Activated T-cell treated with anti-CD3 and anti-CD28 coated beads for 1 hour (primary cell): Measurements from ENCODE around the gene MIPEP.
"Not testable (repeated sequence)": the region's sequence is repeated elsewhere in the genome, so short reads cannot be mapped to it uniquely, and the experiment has no call there.

Experiments
- DNase-seq: peaks from one replicate; pipeline ENCODE4 v3.0.0-alpha.2; 2020; ENCODE audit warnings: low read depth

The MIPEP gene

DNA sequence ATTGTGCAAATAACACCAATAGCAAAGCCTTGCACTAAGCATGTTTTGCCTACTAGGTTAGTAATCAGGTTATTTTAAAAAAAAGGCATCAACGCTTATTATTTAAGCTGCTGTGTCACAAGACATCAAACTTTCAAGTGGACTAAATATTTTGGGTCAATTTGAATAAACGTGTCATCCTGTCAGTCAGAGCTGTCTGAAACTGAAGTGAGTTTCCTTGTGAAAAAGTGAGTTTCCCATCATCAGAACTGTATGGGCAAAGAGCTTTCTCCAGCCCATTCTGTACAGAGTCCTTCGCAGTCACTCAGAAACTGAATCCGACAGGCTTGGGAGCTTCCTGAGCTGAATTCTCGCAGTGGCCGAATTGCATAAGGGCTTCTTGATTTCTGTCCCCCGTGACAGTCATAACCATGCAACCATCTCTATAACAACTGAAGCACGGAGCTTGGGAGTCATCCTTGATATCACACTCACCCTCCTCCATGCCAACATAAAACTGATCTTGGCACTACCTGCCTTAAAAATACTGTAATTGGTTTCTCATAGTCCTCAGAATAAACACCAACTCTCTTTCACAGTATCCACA, 139.8 kb downstream of the MIPEP start:
- no peak for DNase-seq

DNA sequence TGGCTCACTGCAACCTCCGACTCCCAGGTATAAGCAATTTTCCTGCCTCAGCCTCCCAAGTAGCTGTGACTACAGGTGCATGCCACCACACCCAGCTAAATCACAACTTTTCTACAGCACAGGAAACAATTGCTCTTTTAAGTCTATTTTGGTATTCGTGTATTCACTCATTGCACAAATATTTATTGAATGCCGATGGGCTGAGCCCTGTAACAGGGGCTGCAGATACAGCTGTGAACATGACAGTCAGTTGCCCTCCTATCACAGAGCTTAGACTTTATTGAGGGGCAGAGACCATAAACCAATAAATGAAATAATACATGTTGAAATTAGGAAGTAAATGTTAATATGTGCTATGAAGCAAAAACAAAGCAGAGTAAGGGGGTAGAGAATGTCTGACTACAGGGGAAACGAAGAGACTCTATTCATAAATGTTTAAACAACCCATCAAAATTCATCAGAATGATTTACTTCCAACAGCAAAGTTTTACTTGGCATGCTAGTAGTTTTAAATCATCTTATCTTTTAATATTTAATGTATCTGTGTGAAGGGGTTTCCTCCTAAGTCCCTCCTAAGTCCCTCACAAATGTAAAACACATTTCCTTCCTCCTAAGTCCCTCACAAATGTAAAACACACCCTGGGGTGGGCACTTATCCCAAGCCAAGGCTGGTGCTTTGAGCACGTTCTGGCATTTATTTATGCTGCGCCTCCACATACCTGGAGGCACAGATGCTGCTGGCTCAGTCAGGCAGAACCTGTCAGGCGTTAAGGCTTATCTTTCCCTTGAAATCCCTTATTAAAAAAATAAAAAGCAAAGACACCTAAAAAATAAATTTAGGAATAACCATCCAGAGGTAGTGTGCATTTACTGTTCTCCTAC, 140.8 kb downstream of the MIPEP start:
- DNase-seq, result no peak

DNA sequence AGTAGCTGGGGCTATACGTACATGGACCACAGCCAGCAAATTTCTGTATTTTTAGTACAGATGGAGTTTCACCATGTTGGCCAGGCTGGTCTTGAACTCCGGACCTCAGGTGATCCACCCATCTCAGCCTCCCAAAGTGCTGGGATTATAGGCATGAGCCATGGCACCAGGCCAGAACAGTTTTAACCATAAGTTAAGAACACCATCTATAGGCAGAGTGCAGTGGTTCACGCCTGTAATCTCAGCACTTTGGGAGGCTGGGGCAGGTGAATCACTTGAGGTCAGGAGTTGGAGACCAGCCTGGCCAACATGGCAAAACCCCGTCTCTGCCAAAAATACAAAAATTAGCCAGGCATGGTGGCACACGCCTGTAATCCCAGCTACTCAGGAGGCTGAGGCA, 143.1 kb downstream of the MIPEP start:
- not testable (repeated sequence) for DNase-seq

DNA sequence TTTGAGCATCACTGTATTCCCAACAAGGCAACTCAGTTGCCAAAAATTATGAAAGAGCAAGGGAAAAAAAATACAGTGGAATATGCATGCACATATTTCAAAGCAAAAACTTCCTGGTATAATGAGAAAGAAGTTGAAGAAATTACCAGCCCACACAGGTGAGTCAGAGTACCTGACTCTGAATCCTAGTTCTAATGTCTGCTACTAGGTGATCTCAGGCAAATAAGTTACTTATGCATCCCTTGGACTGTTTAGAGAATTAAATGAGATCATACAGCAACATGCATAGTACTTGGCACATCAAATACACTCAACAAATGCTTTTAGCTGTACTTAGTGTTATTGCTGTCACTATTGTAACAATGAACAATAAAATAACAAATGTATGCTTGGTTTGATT, 144.9 kb downstream of the MIPEP start:
- DNase-seq, result no peak

DNA sequence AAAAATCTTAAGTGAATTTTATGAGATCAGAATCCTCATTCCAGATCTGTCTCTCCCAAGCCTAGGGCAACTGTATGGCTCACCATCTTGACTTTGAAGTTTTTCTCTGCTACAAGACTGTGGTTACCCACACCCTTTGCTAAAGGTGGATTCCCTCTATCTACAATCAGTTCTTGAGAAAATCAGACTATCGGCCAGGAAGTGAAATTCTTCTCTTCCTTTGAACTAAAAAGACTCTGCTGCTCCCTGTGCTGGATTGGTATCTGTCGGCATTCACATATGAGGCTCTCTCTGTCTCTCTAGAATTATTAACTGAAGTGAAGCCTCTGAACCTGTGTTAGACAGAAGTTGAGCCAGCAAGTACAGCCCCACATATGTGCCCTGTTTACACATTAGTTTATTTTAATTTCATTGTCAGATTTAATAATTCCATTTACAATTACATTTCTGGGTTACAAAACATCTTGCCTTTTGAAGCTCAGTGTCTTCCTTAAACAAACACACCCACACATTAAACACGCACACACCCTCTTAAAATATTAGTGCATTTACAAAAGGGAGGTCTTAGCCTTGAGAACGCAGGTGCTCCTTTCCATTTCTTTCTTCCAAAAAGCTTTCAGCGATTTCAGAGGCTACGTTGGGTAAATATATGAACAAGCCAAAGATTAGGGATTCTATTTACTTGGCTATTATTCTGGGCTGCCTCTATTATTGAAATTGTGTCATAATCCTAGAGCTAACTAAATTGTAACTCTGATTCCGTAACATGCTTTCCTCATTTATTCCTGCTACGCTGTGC, 145.7 kb downstream of the MIPEP start:
- DNase-seq, result no peak

DNA sequence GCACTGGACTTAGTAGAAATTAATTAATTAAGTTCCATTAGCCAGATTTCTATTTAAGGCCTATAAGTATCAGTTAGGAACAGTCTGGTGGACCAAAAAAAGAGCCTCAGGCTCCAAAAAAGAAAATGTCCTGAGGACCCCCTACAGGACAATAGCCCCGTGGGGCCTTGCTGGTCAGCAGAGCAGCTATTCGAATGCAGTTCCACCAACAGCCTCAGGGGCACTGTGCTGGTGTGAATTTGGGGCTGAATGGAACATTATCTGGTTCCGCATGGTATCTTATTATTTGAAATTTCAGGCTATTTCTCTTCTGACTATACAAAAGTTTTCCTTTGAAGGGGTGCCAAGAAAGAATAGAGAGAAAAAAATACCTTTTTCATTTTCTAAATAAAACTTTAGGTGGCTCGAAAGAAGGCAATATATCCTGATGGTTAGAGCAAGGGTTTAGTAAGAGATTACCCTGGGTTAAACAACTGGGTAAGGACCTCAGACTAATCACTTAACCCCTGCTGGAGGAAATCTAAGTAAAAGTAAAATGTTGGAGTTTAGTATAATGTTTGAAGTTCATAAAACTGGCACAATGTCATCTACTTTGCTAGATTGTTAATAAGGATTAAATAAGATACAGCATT, 147.2 kb downstream of the MIPEP start:
- no peak for DNase-seq

DNA sequence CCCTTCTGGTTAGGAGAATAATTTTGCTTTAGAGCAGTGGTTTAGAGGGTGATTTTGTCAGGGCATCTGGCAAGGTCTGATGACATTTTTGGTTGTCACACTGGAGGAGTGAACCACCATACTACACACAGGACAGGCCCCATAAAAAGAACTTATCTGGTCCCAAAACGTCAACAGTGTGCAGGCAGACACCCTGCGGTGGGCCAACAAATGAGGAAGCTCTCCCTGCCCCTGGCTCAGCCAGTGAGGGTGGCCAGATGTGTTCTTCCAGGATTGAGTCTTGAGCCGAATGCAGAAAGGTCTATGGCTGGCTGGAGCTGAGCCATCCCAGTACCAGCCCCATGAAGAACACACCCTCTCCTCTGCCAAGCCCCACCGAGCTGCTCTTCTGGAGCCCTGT, 149.2 kb downstream of the MIPEP start:
- no peak for DNase-seq

DNA sequence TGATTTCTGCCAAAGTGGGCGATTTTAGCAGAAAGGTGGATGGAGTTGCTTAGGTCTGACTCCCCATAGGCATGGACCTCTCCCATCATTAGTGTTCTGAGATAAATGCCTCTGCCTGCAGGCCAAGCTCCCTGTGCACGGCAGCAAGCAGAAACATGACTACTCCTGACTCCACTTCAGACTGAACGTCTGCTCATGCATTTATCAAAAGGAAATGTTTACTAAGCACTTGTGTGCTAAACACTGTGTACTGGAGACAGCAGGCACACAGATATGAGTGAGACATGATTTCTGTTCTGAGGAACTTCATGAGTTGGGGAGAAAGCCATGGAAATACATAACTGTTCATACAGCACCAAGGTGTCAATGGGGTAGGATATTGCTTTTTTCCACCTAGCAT, 149.6 kb downstream of the MIPEP start:
- DNase-seq, result no peak

DNA sequence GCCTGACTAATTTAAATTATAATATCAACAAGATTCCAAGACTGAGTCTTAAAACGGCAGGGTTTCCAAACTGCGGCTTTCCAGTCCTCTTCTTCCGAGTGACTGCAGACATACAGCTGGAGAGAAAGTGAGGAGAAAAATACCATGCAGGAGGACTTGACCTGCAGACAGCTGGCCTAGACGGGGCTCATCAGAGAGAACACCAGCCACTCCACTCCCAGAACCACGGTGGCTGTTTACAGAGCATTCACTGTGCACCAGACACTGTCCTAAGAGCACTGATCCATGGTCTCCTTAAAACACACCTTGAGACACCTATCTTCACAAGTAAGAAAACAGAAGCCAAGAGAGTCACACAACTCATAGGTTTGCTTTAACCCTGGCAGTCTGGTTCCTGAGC, 152.7 kb downstream of the MIPEP start:
- DNase-seq, result no peak

DNA sequence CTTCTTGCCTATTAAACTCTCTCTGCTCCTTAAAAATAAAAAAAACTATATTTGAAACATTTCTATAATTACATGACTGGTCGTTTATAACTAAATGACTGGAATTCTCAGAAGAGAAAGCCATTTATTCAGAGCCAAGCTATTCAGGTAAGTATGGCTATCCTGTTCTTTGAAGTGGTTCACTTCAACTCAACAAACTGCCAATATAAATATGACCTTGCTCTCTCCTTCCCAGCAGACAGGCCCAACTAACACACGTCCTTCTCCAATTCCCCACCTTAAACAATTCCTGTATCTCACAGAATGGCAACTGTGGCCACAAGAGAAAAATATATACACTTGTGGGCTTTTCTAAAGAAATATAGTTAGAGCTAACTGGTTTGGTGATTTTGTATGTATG, 153.9 kb downstream of the MIPEP start:
- DNase-seq, result no peak

DNA sequence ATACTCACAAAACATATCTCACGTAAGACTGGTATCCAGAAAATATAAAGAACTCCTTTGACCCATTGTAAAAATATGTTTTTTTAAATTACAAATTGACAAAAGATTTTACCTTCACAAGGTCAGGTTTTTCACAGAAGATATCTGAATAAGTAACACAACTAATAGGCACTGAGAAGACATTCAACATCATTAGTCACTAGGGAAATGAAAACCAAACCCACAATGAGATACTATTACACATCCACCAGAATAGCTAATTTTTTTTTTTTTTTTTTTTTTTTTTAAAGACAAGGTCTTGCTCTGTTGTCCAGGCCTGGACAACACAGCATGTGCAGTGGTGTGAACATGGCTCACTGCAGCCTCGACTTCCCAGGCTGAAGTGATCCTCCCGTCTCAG, 157.5 kb downstream of the MIPEP start:
- DNase-seq, result no peak

DNA sequence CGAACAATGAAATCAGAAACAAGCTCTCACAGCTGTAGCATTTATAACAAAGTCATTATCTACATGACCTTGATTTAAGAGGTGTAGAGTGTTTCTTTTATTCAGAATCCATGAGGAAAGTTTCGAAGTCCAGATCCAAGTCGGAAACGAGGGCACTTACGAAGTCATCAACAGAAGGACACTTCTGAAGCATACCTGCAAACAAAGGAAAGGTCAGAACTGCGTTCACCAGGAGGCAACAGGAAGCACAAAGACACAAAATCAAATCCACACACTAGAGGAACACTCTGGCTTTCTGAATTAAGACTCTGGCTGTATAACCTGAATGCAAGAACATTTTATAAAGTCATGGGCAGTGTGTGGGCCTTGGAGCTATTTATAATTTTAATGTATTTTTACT, 158.9 kb downstream of the MIPEP start:
- DNase-seq, result no peak

DNA sequence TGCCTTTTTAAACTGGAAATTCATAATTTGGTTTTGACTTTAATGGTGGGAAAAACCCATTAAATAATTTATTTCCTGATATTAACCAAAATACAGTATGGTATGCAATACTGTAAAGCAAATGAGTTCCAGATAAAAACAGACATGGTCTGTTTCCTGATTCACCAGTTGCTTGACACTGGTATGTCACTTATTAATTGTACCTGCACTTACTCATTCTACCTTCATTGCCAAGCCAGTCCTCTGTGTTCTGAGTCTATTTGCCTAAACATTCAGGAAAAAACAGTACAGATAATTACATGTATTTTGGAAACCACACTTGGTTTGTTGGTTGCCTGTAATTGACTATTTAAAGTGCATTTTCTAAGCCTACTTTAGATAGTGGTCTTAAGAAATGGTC, 159.7 kb downstream of the MIPEP start:
- no peak for DNase-seq

DNA sequence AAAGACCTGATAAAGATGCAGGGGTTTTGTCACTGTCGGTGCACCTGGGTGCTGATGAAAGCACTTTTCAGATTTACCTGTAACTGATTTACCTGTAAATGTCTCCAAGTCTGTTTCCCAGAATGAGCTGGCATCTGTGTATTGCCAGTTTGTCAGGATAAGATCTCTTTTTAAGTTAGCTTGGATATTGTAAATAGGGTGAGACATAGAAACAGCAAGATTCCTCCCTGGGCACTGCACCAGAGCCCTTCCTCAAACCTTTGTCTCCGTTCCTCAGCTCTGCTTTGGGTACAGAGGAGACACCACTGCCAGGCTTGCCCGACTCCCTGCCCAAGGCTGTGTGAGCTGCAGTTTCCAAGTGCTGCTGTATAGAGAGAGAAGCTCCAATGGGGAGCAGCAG, 160.4 kb downstream of the MIPEP start:
- no peak for DNase-seq

DNA sequence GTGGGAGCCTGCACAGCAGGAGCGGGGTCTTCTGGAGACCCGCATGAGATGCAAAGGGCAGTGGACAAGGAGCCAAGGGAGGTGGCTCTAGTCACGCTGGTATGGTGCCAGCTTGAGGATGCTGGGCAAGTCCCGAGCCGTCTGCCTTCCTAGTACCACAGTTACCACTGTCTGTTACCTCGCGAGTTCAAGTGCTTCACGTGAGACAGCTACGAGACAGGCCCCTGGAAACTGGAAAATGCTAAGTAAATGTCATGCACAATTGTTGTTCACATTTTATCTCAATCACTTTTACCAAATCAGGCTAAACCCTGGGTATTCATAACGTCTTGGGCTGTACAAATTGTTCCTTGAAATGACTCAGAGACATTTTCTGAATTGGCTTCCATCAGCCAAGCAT, 163.3 kb downstream of the MIPEP start:
- no peak for DNase-seq

DNA sequence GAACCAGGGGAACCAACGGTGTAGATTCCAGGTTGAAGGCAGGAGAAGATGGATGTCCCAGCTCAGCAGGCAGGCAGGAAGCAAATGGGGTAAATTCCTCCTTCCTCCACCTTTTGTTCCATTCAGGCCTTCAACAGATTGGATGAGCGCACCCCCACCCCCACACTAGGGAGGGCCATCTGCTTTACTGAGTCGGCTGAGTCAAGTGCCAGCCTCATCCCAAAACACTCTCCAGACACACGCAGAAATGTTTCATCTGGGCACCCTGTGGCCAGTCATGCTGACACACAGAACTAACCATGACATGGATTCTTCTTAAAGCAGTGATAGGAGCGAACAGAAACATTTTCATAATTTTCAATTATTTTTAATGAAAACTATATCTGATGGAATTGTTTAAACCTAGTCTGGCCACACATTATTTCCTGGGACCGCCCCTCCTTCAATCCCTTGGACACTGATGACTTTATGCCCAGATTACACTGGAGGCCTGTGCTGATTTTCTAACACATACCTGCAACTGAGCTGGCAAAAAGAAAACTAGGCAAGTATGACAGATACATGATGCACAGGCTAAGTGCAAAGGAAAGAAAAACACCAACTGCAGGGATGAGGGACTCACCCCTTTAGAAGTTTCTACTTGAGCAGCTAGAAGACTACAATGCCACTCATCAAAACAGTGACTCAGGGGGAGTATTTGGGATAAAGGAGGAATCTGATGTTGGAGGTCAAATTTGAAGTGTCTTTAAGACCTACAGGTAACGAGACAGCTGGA, 164.8 kb downstream of the MIPEP start:
- no peak for DNase-seq

DNA sequence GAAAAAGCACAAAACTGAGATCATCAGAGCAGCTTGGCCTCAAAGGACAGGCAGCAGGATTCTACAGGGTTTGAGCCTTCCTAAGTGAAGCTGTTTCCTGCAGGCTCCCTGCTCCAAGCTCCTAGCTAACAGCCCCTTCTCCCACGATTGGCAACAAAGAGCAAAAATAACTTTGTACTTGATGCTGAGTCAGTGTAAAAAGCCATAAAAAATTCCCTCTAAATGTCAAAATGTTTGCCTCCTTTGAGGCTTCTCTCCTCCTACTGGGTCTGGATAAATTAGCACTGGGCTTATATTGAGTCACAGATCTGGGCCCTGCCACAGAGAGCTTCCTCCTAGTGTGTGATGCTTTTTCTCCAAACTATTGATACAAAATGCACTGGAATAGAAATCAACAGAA, 165.7 kb downstream of the MIPEP start:
- no peak for DNase-seq

DNA sequence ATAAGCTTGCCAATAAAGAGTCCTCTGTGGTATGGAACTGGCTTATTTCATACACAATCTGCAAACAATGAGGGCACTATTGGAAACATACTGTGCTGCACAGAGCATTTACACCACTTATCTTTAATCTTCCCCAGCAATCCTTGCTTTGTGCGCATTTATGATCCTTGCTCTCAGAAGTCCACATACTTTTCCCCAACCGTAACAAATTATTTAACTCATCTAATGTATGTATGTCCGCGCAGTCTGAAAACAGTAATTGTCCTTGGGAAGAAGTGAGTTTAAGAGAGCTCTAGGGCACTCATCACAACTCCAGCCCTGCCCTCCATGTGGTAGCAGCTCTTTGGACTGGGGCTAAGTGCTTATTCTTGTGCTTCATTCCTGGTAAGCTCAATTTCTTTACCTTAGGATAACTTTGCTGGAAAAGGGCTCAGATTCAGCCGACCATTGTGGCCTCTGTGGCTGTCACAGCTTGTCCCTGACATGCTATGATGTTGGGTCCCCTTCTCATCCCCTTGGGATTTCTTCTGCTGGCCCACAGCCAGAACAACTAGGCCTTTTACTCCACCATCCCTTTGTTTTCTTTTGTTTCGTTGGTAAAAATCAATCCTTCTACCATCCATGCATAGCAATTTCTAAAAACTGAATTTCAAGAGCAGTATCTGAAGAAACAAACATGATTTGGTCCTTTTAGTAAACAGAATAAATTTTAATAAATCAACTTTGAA, 166.3 kb downstream of the MIPEP start:
- no peak for DNase-seq

DNA sequence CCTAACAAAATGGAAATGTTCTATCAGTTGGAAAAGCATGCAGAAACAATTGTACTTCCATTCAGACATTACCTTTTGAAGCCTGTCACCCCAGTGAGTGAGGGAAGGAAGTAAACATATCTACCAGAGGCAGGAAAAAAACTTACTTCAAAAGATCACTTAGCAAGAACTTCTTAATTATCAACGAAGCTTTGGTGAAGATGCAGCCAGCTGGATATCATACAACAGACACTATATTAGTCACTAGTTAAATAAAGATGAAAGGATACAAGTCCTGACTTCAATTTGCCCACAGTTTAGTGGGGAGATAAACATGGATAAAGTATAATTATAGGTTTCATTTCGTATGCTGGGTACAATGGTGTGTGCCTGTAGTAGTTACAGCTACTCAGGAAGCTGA, 170.2 kb downstream of the MIPEP start:
- DNase-seq, result no peak

DNA sequence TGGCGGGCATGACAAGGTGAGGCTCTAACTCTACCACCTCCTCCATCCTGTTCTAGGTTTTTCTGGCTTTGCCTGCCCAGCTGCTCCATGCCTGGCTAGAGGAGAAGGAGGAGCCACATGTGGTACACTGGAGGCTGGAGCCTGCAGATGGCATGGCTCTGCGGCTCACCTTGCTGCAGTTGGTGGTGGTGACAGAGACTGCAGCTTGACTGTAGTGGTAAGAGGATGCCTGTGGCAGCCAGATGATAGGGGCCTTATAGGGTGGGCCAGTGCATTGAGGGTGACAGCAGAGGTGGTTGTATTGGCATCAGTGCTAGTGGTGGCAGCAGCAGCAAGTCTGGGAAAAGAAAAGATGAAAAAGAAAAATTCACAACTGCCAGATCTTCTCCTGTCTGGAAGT, 172.8 kb downstream of the MIPEP start:
- DNase-seq, result no peak

DNA sequence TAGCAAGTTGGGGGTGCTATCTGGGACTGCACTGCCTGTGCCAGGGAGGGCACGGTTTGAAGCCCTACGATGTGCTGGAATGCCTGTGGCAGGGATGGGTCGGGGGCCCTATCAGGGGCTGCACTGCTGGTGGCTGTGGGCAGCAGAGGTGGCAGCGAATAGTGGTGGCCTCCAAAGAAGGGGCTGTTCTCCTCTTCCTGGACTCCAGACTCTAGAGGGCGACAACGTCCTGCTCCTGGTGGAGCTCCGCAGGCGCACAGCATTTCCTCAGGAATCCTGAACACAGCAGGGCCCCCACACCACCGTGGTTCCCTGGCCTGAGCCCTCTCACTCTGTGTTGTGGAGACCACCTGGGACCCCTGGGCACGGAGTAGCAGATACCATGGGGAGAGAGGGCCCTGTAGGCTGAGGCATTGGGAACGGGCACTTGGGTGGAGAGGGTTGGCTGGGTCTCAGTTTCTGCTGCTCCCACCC, 173.4 kb downstream of the MIPEP start:
- no peak for DNase-seq
